ENCODE results near the gene EVI5L. TPM values are rescaled to one million over a fixed set of nuclear protein-coding genes. Genes with fewer than 3 reads are reported as not detected.
A peak's percentile ranks its signal among the peaks of the same experiment; 100 is the strongest.

EVI5L gene
- total RNA-seq, 2 donors from 2014 or later = 6.0 to 12.9 TPM

GRCh38 chr19:7912144-7912696 lies 82.2 kb downstream of the EVI5L start:
- Histone ChIP-seq H3K27me3 (peaks cover 0 to 18% of the 10 kb centered on the region in 2 donors), H3K9me3 (no peaks in the 10 kb centered on the region), H3K27ac (no peak overlapping the region), H3K4me3 (no peak overlapping the region), H3K36me3 (replicated peaks in 1 of 2; ENCODE audit: insufficient read depth in 1 of 2, low read depth in 2 of 2) (peaks cover 25 to 27% of the 10 kb centered on the region in 2 donors), H3K4me1 (peaks cover 30% of the 10 kb centered on the region)
- TF ChIP-seq CTCF (IDR thresholded peaks at IDR 0.05) = no peak
- no peak for TF ChIP-seq POLR2A (IDR thresholded peaks at IDR 0.05)
- DNase-seq (peak in 1 of 4 donors; percentile 12), ATAC-seq (no peak)
- intact Hi-C loops (cut with DNase I) = no loop called here
- 87 to 96% methylated on average over 11 to 18 of the region's 31 CpGs for WGBS, 2 donors

GRCh38 chr19:7912697-7913564 lies 82.9 kb downstream of the EVI5L start:
- no peak overlapping the region for H3K27ac ChIP-seq
- H3K4me1 ChIP-seq = peaks cover 31% of the 10 kb centered on the region
- TF ChIP-seq CTCF (IDR thresholded peaks at IDR 0.05) = no peak
- no peak for TF ChIP-seq POLR2A (IDR thresholded peaks at IDR 0.05)
- intact Hi-C loops (cut with DNase I) = no loop called here
- no peak overlapping the region for H3K4me3 ChIP-seq
- H3K36me3 ChIP-seq (replicated peaks in 1 of 2; ENCODE audit: insufficient read depth in 1 of 2, low read depth in 2 of 2) = peaks cover 25 to 27% of the 10 kb centered on the region in 2 donors
- WGBS, 2 donors = 92 to 93% methylated on average over 31 to 36 of the region's 39 CpGs
- ATAC-seq (no peak), DNase-seq (no peak)
- no peaks in the 10 kb centered on the region for H3K9me3 ChIP-seq
- peaks cover 0 to 18% of the 10 kb centered on the region in 2 donors for H3K27me3 ChIP-seq

- WGBS, 2 donors = 82 to 90% methylated on average over 10 of the region's 10 CpGs
- Histone ChIP-seq H3K27ac (no peak overlapping the region), H3K4me1 (peaks cover 32% of the 10 kb centered on the region), H3K9me3 (no peaks in the 10 kb centered on the region), H3K27me3 (peaks cover 0 to 18% of the 10 kb centered on the region in 2 donors), H3K36me3 (replicated peaks in 1 of 2; ENCODE audit: insufficient read depth in 1 of 2, low read depth in 2 of 2) (peaks cover 25 to 27% of the 10 kb centered on the region in 2 donors), H3K4me3 (no peak overlapping the region)
- ATAC-seq (no peak), DNase-seq (no peak)
- intact Hi-C loops (cut with DNase I) = no loop called here
- TF ChIP-seq POLR2A (IDR thresholded peaks at IDR 0.05) (no peak), CTCF (IDR thresholded peaks at IDR 0.05) (no peak)
These were observed 83.6 kb downstream of the EVI5L start for GRCh38 chr19:7913652-7914051.

GRCh38 chr19:7914099-7914498 lies 84.1 kb downstream of the EVI5L start:
- intact Hi-C loops (cut with DNase I) = no loop called here
- WGBS, 2 donors = 48 to 54% methylated on average over 9 to 11 of the region's 12 CpGs
- Histone ChIP-seq H3K4me1 (peaks cover 36% of the 10 kb centered on the region), H3K27ac (no peak overlapping the region), H3K27me3 (peaks cover 0 to 18% of the 10 kb centered on the region in 2 donors), H3K9me3 (no peaks in the 10 kb centered on the region), H3K4me3 (no peak overlapping the region), H3K36me3 (replicated peaks in 1 of 2; ENCODE audit: insufficient read depth in 1 of 2, low read depth in 2 of 2) (peaks cover 25 to 27% of the 10 kb centered on the region in 2 donors)
- DNase-seq (no peak), ATAC-seq (no peak)
- TF ChIP-seq POLR2A (IDR thresholded peaks at IDR 0.05) (no peak), CTCF (IDR thresholded peaks at IDR 0.05) (no peak)

Other genes with a start within 250 kb of the EVI5L start
- gene CAMSAP3, start 234.4 kb upstream of the EVI5L start, total RNA-seq = 10 to 100 TPM; 21.8 to 32.3 TPM
- 10 to 100 TPM; 34.5 to 36.3 TPM for gene XAB2, start 200.7 kb upstream of the EVI5L start, total RNA-seq
- 10 to 100 TPM in 1 of 2 donors, 1 to 10 TPM in 1; 1.3 to 32.0 TPM for gene PET100, start 200.4 kb upstream of the EVI5L start, total RNA-seq
- not detected for gene PCP2, start 196.5 kb upstream of the EVI5L start, total RNA-seq
- 100 to 1,000 TPM in 1 of 2 donors, 10 to 100 TPM in 1; 61.0 to 151 TPM for gene STXBP2, start 193.1 kb upstream of the EVI5L start, total RNA-seq
- gene RETN, start 161.2 kb upstream of the EVI5L start, total RNA-seq = not detected
- not detected for gene MCEMP1, start 153.1 kb upstream of the EVI5L start, total RNA-seq
- 10 to 100 TPM; 10.9 to 18.7 TPM for gene TRAPPC5, start 149.4 kb upstream of the EVI5L start, total RNA-seq
- gene FCER2, start 128.1 kb upstream of the EVI5L start, total RNA-seq = not detected
- gene CLEC4G, start 98.1 kb upstream of the EVI5L start, total RNA-seq = 1 to 10 TPM in 1 of 2 donors, under 1 TPM in 1; 0.52 to 6.6 TPM
- 1 to 10 TPM; 1.6 to 2.0 TPM for gene CD209, start 82.7 kb upstream of the EVI5L start, total RNA-seq
- gene CLEC4M, start 67.0 kb upstream of the EVI5L start, total RNA-seq = not detected
- gene PRR36, start 44.2 kb downstream of the EVI5L start, total RNA-seq = 10 to 100 TPM in 1 of 2 donors, 1 to 10 TPM in 1; 1.0 to 12.9 TPM
- 1 to 10 TPM; 2.6 to 3.4 TPM for gene LRRC8E, start 58.3 kb downstream of the EVI5L start, total RNA-seq
- gene MAP2K7, start 73.7 kb downstream of the EVI5L start, total RNA-seq = 10 to 100 TPM in 1 of 2 donors, 1 to 10 TPM in 1; 8.0 to 34.9 TPM
- 1 to 10 TPM in 1 of 2 donors, not detected in 1; 9.9 TPM for gene TGFBR3L, start 84.6 kb downstream of the EVI5L start, total RNA-seq
- gene SNAPC2, start 90.1 kb downstream of the EVI5L start, total RNA-seq = 1 to 10 TPM; 6.3 to 9.1 TPM
- gene CTXN1, start 95.9 kb downstream of the EVI5L start, total RNA-seq = 10 to 100 TPM in 1 of 2 donors, 1 to 10 TPM in 1; 5.7 to 10.2 TPM
- gene TIMM44, start 113.4 kb downstream of the EVI5L start, total RNA-seq = 10 to 100 TPM; 20.5 to 73.8 TPM
- 10 to 100 TPM in 1 of 2 donors, 1 to 10 TPM in 1; 9.3 to 15.8 TPM for gene ELAVL1, start 175.4 kb downstream of the EVI5L start, total RNA-seq
- gene CCL25, start 222.5 kb downstream of the EVI5L start, total RNA-seq = not detected